Upper lobe of right lung (tissue), 1 donor: ENCODE data around the gene FAM200C. TPM values are rescaled to one million over a fixed set of nuclear protein-coding genes. Genes with fewer than 3 reads are reported as not detected.
A peak's percentile ranks its signal among the peaks of the same experiment; 100 is the strongest.

Source experiments
- ATAC-seq: fragments of 200-7000 bp; cut with Tn5 transposase; one replicate; pipeline ENCODE4 v1.9.1; 2020; ENCODE audit warnings: mild to moderate bottlenecking, moderate library complexity
- DNase-seq: peaks from one replicate; pipeline ENCODE4 v3.0.0-alpha.2; 2020
- H3K27ac ChIP-seq: fragments of 200-600 bp; one replicate; pipeline ENCODE4 v1.8.0; 2022
- H3K27me3 ChIP-seq: fragments of 200-600 bp; one replicate; pipeline ENCODE4 v1.8.0; 2022; ENCODE audit warnings: mild to moderate bottlenecking
- H3K36me3 ChIP-seq: fragments of 200-600 bp; one replicate; pipeline ENCODE4 v1.8.0; 2022
- H3K4me1 ChIP-seq: fragments of 200-600 bp; one replicate; pipeline ENCODE4 v1.8.0; 2022
- H3K4me3 ChIP-seq: fragments of 200-600 bp; one replicate; pipeline ENCODE4 v1.8.0; 2022; ENCODE audit warnings: mild to moderate bottlenecking
- H3K9me3 ChIP-seq: fragments of 200-600 bp; one replicate; pipeline ENCODE4 v1.8.0; 2022
- intact Hi-C: fragments of 100-400 bp; cut with DNase I; formaldehyde crosslinking; loops from one replicate; pipeline ENCODE4 v1.11.0; 2022
- long read RNA-seq: library from polyadenylated mRNA; unstranded; transcript quantifications from one replicate; pipeline ENCODE4 v2.0.0, GENCODE V29; 2021
- total RNA-seq: library from RNA; stranded (reverse); fragmentation: NEBNext Ultra II Directional; extraction: Animal tissue kit (Norgen Biotek cat#: 25700); gene quantifications from one replicate; pipeline ENCODE4 v1.2.1, GENCODE V29; 2021
- TF ChIP-seq, protein P1 (sequence below): fragments of 200-600 bp; IDR thresholded peaks from one replicate; pipeline ENCODE4 v1.8.0; 2022; ENCODE audit warnings: antibody characterized with exemption
- donor health status: DM: no; HTN: yes; CAD: no; lungs with severe emphysema.

FAM200C gene
- total RNA-seq: 2.8 TPM
- long read RNA-seq, transcript ZBED8-201 (2 exons, 2,851 nt): major isoform, 9 of 10 reads
- long read RNA-seq, partial matches to known transcripts: 0 of 10 reads
- long read RNA-seq, other reads (novel, unspliced or antisense): 0 of 10 reads

DNA sequence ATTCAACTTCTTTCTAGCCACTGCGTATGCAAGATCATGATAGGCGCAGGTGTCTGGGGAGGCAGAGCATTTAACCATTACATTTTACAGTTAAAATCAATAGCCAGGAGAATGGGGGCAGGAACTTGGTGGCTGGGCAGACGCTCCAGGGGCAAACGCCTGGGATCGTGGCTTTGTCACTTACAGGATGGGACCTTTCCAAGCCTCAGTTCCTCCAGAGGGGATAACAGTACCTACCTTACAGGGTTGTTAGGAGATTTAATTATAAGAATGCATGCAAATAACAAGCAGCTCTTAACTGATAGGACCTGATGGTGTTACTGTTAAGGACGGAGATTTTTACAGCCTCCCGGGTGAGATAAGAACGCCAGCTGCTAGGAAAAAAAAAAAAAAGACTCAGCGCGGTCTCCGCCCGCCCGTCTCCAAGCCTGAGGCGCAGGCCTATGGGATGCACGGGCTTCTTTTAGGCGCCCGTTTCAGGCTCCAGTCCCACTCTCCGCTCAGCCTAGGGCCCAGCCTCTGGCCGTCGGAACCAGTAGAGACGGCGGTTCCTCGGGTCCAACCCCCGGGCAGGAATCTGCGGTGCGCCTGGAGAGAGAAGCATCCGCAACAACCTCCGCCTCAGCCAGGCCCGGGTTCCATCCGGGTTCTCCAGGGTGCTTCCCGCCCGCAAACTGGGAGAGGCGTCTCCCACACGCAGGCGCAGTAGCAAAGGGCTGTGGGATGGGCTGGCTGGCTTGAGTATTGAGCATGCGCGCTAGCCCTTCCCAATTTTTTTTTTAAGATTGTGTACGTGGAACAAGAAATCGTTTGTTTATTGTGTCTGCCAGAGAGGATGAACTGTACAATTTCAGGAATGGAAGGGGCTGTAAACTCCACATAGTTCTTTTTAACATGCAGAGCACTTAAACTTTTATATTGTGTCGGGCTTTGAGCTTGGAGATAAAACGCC lies at the start of gene FAM200C:
FAM200C (minus strand) TSS at position 653 of the 952 bp plus-strand sequence. CDS start 4,564 bp downstream, outside the sequence.
- intact Hi-C loops: no loop called here

DNA sequence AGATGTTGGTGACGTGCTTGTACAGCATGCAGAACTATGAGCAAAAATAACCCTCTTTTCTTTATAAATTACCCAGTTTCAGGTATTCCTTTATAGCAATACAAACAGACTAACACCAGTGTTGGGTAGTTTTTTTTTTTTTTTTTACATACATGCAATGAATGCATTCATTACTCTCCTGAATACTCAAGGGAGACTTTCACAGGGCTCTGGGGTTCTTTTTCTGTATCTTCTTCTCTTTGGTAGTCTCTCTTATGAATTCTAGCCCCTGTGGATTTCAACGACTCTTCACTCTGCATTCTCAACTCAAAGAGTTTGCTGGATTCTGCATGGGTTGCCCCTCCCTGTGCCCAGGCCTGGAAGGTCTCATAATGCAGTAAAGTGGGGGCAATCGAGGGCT lies 49.6 kb upstream of the FAM200C start:
- Histone ChIP-seq H3K27ac (no peak overlapping the region), H3K9me3 (no peaks in the 10 kb centered on the region), H3K4me1 (peaks cover 4% of the 10 kb centered on the region), H3K27me3 (no peaks in the 10 kb centered on the region), H3K36me3 (no peaks in the 10 kb centered on the region), H3K4me3 (no peak overlapping the region)
- intact Hi-C loops: no loop called here
- no peak for ATAC-seq
- no peak for DNase-seq
- TF ChIP-seq, protein P1, sequence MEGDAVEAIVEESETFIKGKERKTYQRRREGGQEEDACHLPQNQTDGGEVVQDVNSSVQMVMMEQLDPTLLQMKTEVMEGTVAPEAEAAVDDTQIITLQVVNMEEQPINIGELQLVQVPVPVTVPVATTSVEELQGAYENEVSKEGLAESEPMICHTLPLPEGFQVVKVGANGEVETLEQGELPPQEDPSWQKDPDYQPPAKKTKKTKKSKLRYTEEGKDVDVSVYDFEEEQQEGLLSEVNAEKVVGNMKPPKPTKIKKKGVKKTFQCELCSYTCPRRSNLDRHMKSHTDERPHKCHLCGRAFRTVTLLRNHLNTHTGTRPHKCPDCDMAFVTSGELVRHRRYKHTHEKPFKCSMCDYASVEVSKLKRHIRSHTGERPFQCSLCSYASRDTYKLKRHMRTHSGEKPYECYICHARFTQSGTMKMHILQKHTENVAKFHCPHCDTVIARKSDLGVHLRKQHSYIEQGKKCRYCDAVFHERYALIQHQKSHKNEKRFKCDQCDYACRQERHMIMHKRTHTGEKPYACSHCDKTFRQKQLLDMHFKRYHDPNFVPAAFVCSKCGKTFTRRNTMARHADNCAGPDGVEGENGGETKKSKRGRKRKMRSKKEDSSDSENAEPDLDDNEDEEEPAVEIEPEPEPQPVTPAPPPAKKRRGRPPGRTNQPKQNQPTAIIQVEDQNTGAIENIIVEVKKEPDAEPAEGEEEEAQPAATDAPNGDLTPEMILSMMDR: no peak

More for the DNA sequence above, at the start of gene FAM200C:
- ATAC-seq: peak; percentile 99
- Histone ChIP-seq H3K27ac (peak within 1 kb of the TSS; percentile 85), H3K4me1 (peaks cover 9% of the 10 kb centered on the region), H3K9me3 (no peaks in the 10 kb centered on the region), H3K27me3 (no peaks in the 10 kb centered on the region), H3K36me3 (peaks cover 34% of the 10 kb centered on the region), H3K4me3 (peak within 1 kb of the TSS; percentile 68)
- TF ChIP-seq, protein P1: no peak
- peak; percentile 95 for DNase-seq

DNA sequence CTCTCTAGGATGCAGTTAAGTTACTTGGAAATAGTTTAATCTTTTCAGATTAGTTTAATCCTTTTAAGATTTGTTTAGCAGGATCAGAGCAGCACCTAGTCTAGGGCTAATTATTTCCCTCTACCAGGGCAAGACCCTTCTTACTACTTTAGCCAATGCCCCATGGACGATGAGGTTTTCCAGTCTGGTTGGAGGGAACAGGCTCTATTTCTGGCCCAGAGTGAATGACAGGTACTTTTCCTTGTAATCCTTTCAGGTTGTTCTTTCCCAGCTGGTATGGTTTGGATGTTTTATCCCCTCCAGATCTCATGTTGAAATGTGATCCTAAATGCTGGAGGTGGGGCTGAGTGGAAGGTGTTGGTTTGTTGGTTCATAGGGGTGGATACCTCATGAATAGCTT lies 49.0 kb upstream of the FAM200C start:
- intact Hi-C loops: no loop called here
- TF ChIP-seq, protein P1: no peak
- ATAC-seq (no peak), DNase-seq (no peak)
- Histone ChIP-seq H3K4me1 (peaks cover 4% of the 10 kb centered on the region), H3K4me3 (no peak overlapping the region), H3K36me3 (no peaks in the 10 kb centered on the region), H3K9me3 (no peaks in the 10 kb centered on the region), H3K27me3 (no peaks in the 10 kb centered on the region), H3K27ac (no peak overlapping the region)

DNA sequence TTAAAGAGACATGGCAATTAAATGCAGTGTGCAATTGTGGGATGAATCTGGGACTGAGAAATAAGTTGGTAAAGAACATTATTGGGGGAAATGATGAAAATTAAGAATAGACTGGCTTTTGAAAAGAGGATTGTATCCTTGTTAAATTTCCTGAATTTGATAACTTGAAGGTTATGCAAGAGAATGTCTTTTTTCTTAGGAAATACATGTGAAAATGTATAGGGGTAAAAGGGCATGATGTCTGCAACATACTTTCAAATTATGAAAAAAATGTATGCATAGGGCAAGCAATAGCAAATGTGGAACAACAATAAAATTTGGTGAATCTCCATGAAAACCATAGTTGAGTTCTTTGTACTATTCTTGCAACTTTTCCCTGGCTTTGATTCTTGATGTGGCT lies 45.9 kb upstream of the FAM200C start:
- no peak overlapping the region for H3K4me3 ChIP-seq
- TF ChIP-seq, protein P1: no peak
- H3K9me3 ChIP-seq: no peaks in the 10 kb centered on the region
- H3K4me1 ChIP-seq: no peaks in the 10 kb centered on the region
- H3K36me3 ChIP-seq: no peaks in the 10 kb centered on the region
- H3K27me3 ChIP-seq: no peaks in the 10 kb centered on the region
- intact Hi-C loops: no loop called here
- ATAC-seq (no peak), DNase-seq (no peak)
- H3K27ac ChIP-seq: no peak overlapping the region

DNA sequence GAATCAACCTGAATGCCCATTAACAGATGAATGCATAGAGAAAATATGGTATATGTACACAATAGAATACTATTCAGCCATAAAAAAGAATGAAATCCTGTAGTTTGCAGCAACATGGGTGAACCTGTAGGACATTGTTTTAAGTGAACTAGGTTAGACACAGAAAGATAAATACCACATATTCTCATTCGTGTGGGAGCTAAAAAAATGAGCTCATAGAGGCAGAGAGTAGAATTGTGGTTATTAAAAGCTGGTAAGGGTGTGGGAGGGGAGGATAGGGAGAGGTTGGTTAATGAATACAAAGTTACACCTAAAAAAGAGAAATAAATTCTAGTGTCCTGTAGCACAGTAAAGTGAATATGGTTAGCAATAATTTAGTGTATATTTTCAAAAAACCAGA lies 45.3 kb upstream of the FAM200C start:
- Histone ChIP-seq H3K4me3 (no peak overlapping the region), H3K4me1 (no peaks in the 10 kb centered on the region), H3K27me3 (no peaks in the 10 kb centered on the region), H3K36me3 (no peaks in the 10 kb centered on the region), H3K27ac (no peak overlapping the region), H3K9me3 (no peaks in the 10 kb centered on the region)
- TF ChIP-seq, protein P1: no peak
- no peak for ATAC-seq
- intact Hi-C loops: no loop called here
- DNase-seq: no peak
